Upper lobe of left lung (tissue), 6 donors: Measurements from ENCODE around the gene FOXP2. TPM values are rescaled to one million over a fixed set of nuclear protein-coding genes. Genes with fewer than 3 reads are reported as not detected.

ENCODE experiments used
- ATAC-seq, 2 donors: fragments of 200-7000 bp; cut with Tn5 transposase; one replicate each; pipeline ENCODE4 v1.9.1; 2022; ENCODE audit warnings: mild to moderate bottlenecking in 2 of 2, moderate library complexity in 2 of 2; ENCODE audit not compliant: low FRiP score in 2 of 2
- DNase-seq, 2 donors: peaks; one replicate each; pipeline ENCODE4 v3.0.0-alpha.2; 2019 to 2020
- H3K27ac ChIP-seq, 4 donors: fragments of 200-600 bp; sonication (generic); one replicate each; pipeline ENCODE4 v1.5.1; 2016 to 2019
- H3K27me3 ChIP-seq, 4 donors: fragments of 200-600 bp; sonication (generic); one replicate each; pipeline ENCODE4 v1.5.1; 2017 to 2019
- H3K36me3 ChIP-seq, 4 donors: fragments of 200-600 bp; sonication (generic); one replicate each; pipeline ENCODE4 v1.5.1; 2016 to 2019
- H3K4me1 ChIP-seq, 4 donors: fragments of 200-600 bp; sonication (generic); one replicate each; pipeline ENCODE4 v1.5.1; 2018 to 2019
- H3K4me3 ChIP-seq, 4 donors: fragments of 200-600 bp; sonication (generic); one replicate each; pipeline ENCODE4 v1.5.1; 2017 to 2019; ENCODE audit warnings: mild to moderate bottlenecking in 2 of 4, moderate library complexity in 1 of 4
- H3K9me3 ChIP-seq, 4 donors: fragments of 200-600 bp; sonication (generic); one replicate each; pipeline ENCODE4 v1.5.1; 2018 to 2019
- CTCF ChIP-seq, 6 experiments: fragments of 450-650 bp in 4 of 6; fragments of 200-600 bp in 2 of 6; sonication (generic) in 2 of 6; IDR thresholded peaks; one replicate each; pipeline ENCODE4 v1.5.1; 2016 to 2019; ENCODE audit warnings: antibody characterized with exemption in 6 of 6
- EP300 ChIP-seq, 4 donors: sonication (generic); formaldehyde crosslinking; IDR thresholded peaks; one replicate each; pipeline ENCODE4 v1.5.1; 2017; ENCODE audit warnings: antibody characterized with exemption in 4 of 4, control low read depth in 2 of 4
- POLR2A ChIP-seq, 4 donors: fragments of 450-650 bp; IDR thresholded peaks; one replicate each; pipeline ENCODE4 v1.5.1; 2016 to 2017; ENCODE audit warnings: antibody characterized with exemption in 4 of 4, mild to moderate bottlenecking in 2 of 4
- POLR2AphosphoS5 ChIP-seq, 2 donors: sonication (generic); formaldehyde crosslinking; IDR thresholded peaks; one replicate each; pipeline ENCODE4 v1.5.1; 2017; ENCODE audit warnings: antibody characterized with exemption in 2 of 2
- WGBS, 2 donors: methylation state at CpG; one replicate each; pipeline ENCODE4 v1.1.5; 2017 to 2018; 5-methylcytosine and 5-hydroxymethylcytosine counted together
- total RNA-seq, 6 donors: library from RNA; depleted of rRNA in 4 of 6; stranded (reverse); fragments of >200 nt in 4 of 6; gene quantifications; one replicate each; pipeline versions ENCODE4 v1.1.0 to v1.2.1, GENCODE V29; 2016 to 2021
- donor health status: DM: no; HTN: no; CAD: no; lungs with moderate emphysema.
- donor health status: DM: no; HTN: yes; CAD: no; lungs with severe emphysema.

Gene FOXP2
- total RNA-seq, 6 donors from 2014 or later: 3.4 to 24.1 (median 7.3) TPM

DNA sequence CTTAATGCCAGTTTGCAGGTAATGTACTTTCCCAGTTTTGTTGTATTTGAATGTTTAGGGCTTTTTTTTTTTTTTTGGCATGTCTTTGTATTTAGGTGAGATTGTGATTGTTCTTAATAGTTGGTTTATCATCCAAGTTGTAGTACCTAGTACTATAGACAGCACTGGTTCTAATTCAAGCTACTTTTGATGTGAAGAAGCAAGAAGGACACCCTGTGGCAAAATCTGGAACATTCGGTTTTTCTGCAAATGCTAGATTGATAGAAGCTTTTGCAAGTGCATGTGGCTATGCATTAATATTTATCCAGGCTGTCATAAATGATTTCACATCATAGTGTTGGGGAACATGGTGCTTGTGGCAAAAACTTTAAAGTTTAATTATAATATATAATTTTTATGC is 248.9 kb downstream of the FOXP2 start:
- 79 to 87% methylated on average over 1 of the region's 1 CpG for WGBS, 2 donors
- Histone ChIP-seq H3K4me3 (no peak overlapping the region), H3K27ac (no peak overlapping the region), H3K36me3 (no peaks in the 10 kb centered on the region), H3K27me3 (no peaks in the 10 kb centered on the region), H3K4me1 (no peaks in the 10 kb centered on the region), H3K9me3 (no peaks in the 10 kb centered on the region)
- TF ChIP-seq POLR2AphosphoS5 (IDR thresholded peaks at IDR 0.05): no peak
- no peak for TF ChIP-seq EP300 (IDR thresholded peaks at IDR 0.05)
- no peak for TF ChIP-seq POLR2A (IDR thresholded peaks at IDR 0.05)
- TF ChIP-seq CTCF (IDR thresholded peaks at IDR 0.05): no peak
- ATAC-seq: no peak
- no peak for DNase-seq

GRCh38 chr7:114670676-114671075 is 256.1 kb downstream of the FOXP2 start:
- Histone ChIP-seq H3K27ac (no peak overlapping the region), H3K4me1 (no peaks in the 10 kb centered on the region)
- ATAC-seq: no peak

DNA sequence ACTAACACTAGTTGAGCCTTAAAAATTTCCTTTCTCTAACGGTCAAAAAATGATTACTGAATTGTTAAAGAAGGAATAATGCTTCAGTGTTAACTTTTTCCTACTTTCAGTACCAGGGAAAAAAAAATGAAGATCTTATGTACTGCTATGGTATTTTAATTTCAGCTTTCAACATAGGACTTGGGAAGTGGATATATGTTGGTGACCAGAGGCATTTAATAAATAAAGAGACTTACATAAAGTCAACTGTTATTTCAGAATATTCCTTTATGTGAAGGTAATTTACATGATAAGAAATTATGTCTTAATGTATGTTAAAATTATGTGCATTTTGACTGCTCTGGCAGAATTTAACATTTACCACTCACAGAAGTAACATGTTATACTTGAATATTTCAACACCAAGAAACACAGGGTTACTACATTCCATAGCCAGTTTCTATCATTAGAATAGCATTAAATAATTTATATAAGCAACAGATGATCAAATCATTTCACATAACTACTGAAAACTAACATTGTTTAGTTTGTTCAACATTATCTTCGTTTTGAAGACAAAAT is 257.0 kb downstream of the FOXP2 start:
- DNase-seq (no peak), ATAC-seq (no peak)
- H3K27me3 ChIP-seq: no peaks in the 10 kb centered on the region
- no peak overlapping the region for H3K4me3 ChIP-seq
- TF ChIP-seq POLR2AphosphoS5 (IDR thresholded peaks at IDR 0.05) (no peak), CTCF (IDR thresholded peaks at IDR 0.05) (no peak), EP300 (IDR thresholded peaks at IDR 0.05) (no peak), POLR2A (IDR thresholded peaks at IDR 0.05) (no peak)
- H3K27ac ChIP-seq: no peak overlapping the region
- no peaks in the 10 kb centered on the region for H3K36me3 ChIP-seq
- H3K4me1 ChIP-seq: no peaks in the 10 kb centered on the region
- no peaks in the 10 kb centered on the region for H3K9me3 ChIP-seq
- 80 to 91% methylated on average over 2 of the region's 2 CpGs for WGBS, 2 donors

More at GRCh38 chr7:114670676-114671075, 256.1 kb downstream of the FOXP2 start:
- Histone ChIP-seq H3K27me3 (no peaks in the 10 kb centered on the region), H3K36me3 (no peaks in the 10 kb centered on the region), H3K9me3 (no peaks in the 10 kb centered on the region), H3K4me3 (no peak overlapping the region)
- no peak for DNase-seq
- TF ChIP-seq POLR2A (IDR thresholded peaks at IDR 0.05) (no peak), EP300 (IDR thresholded peaks at IDR 0.05) (no peak), CTCF (IDR thresholded peaks at IDR 0.05) (no peak), POLR2AphosphoS5 (IDR thresholded peaks at IDR 0.05) (no peak)

- H3K36me3 ChIP-seq: no peaks in the 10 kb centered on the region
- no peaks in the 10 kb centered on the region for H3K27me3 ChIP-seq
- DNase-seq (no peak), ATAC-seq (no peak)
- no peak overlapping the region for H3K4me3 ChIP-seq
- no peaks in the 10 kb centered on the region for H3K4me1 ChIP-seq
- no peak overlapping the region for H3K27ac ChIP-seq
- no peak for TF ChIP-seq POLR2A (IDR thresholded peaks at IDR 0.05)
- TF ChIP-seq CTCF (IDR thresholded peaks at IDR 0.05): no peak
- no peak for TF ChIP-seq POLR2AphosphoS5 (IDR thresholded peaks at IDR 0.05)
- no peak for TF ChIP-seq EP300 (IDR thresholded peaks at IDR 0.05)
- no peaks in the 10 kb centered on the region for H3K9me3 ChIP-seq
- WGBS, 2 donors: 92 to 99% methylated on average over 2 of the region's 2 CpGs
Measured at GRCh38 chr7:114678116-114678515, 263.5 kb downstream of the FOXP2 start.

DNA sequence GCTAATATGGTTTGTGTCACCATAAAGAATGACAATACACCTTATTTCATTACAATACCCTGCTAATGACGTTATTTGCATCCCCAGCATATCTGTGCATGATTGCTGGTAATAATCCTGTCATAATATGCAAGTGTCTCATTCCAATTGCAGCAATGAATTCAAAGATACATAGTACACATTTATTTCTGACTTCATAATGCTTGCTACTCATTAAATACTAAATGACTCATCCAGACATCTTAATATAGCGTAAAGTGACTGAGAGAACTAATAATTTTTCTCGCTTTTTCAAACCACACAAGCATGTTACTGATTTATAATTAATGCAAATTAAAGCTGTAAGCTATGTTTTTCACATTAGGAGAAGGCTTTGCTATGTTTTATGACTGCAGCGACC is 272.6 kb downstream of the FOXP2 start:
- WGBS, 2 donors: 92 to 94% methylated on average over 4 of the region's 4 CpGs
- no peak overlapping the region for H3K27ac ChIP-seq
- no peaks in the 10 kb centered on the region for H3K36me3 ChIP-seq
- no peak for TF ChIP-seq CTCF (IDR thresholded peaks at IDR 0.05)
- TF ChIP-seq POLR2A (IDR thresholded peaks at IDR 0.05): no peak
- no peak for TF ChIP-seq POLR2AphosphoS5 (IDR thresholded peaks at IDR 0.05)
- no peaks in the 10 kb centered on the region for H3K9me3 ChIP-seq
- H3K4me1 ChIP-seq: no peaks in the 10 kb centered on the region
- no peak for DNase-seq
- no peak overlapping the region for H3K4me3 ChIP-seq
- no peaks in the 10 kb centered on the region for H3K27me3 ChIP-seq
- ATAC-seq: no peak
